GM19099 (cell line): ENCODE measurements around the gene FEV.

Experiments
- POLR2A ChIP-seq: IDR thresholded peaks from 3 replicates; pipeline ENCODE4 v1.6.1; 2011; ENCODE audit warnings: low read depth; ENCODE audit not compliant: insufficient read length; ENCODE audit errors: extremely low read depth

Gene FEV

DNA sequence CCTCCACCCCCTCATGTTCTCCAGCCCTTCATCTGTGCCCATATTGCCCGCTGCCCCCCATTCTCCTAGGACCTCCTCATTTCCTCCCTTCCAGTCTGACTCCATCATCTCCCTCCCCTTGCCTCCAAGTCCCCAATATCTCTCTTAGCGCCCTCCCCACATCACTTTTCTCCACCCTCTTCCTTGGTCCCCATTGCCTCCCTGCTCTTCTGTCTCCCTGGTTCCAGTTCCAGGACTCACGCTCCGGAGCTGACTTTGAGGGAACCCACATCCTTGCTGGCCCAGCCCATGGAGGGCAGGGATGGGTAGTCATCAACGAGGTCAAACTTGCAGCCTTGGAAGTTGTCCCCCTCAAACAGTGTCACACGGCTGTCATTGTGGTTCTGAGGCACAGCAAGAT lies 5.6 kb upstream of the FEV start:
- no peak for TF ChIP-seq POLR2A

DNA sequence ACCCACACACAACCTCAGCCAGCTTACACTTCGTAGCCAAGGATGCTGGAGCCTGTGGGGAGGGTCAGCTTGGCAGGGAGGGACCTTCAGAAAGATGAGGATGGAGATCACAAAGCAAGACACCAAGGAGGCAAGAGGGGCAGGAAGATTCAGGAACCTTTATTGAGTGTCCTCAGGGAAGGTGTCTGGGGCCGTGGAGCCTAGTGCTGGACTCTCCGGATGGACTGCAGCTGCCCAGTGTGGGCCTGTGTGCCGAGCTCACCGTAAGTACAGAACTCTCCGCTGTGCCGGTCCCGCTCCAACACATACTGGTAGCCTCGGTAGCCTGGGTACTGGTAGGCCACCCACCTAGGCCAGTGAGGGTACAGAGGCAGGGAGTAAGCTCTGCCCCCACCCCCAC lies 5.1 kb upstream of the FEV start:
- TF ChIP-seq POLR2A, result no peak

DNA sequence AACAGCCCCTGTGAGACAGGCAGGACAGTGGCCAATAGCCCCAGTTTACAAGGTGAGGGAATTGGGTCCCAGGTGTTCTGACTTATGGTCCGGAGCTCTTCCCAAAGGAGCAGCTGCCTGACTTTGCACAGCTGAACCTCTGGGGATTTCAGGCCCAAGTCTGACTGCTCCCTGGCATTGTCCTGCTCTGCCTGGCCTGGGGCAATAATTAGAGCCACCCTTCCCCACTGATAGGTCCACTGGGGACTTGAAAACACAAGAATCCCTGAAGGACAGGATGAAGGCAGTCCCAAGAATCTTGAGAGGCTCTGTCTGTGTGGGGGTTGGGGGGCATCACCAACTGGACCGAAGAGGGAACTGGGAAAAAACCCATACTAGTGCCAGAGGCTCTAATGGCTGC lies 3.7 kb upstream of the FEV start:
- TF ChIP-seq POLR2A, result no peak

DNA sequence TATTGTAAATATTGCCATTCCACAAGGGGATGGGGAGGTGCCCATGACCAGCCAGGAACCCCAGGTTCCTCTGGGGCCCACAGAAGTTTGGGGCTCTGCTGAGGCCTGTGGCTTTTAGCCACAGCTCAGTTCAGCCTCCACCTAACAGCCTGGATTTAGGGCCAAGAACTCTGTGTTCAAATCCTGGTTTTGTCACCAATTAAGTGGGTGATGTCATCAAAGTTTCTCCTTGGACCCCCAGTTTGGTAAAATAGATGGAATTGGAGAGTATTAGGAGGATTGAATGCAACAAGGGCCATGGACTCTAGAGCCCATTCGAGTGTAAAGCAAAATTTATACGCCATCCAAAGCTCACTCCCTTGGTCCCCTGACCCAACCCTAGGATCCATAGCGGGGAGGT lies 3.2 kb upstream of the FEV start:
- no peak for TF ChIP-seq POLR2A

GRCh38 chr2:218986148-218986761 lies 1.3 kb upstream of the FEV start:
- no peak for TF ChIP-seq POLR2A

GRCh38 chr2:218985325-218986091 lies 524 bp upstream of the FEV start:
- no peak for TF ChIP-seq POLR2A

DNA sequence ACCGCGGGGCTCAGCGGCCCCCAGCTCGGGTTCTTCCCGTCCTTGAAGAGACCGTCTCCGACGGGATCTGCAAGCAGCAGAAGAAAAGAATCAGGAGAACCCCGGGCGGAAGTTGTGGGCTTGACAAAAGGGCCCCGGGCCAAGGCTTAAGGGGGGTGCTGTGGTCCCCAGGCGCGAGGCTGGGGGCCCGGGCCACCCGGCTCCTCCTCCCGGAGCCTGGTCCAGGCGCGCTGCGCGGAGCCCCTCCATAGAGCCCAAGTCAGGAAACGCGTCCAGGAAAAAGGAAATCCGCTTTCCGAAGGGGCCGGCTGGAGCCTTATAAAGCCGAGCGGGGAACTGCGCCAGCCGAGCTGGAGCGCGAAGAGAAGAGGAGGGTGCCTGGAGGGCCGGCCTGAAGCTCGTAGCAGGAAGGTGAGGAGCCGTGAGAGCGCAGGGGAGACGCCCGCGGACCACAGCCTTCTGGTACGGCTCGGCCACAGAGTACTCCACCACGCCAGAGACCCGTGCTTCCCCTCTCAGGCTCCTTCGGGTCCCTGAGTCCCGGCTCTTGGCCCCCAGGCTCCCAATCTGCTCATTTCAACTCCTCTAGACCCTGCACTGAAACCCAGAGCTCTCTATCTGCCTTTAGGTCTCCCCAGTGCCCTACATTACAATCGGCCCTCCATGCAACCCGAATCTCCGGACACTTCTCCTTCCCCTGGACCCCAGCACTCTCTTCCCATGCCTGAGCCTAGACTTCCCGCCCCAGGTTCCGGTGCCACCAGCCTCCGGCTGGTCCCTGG lies 554 bp downstream of the FEV start:
- TF ChIP-seq POLR2A, result no peak

GRCh38 chr2:218983934-218984238 lies 1.1 kb downstream of the FEV start:
- TF ChIP-seq POLR2A, result no peak

GRCh38 chr2:218983263-218983933 lies 1.6 kb downstream of the FEV start:
- no peak for TF ChIP-seq POLR2A

DNA sequence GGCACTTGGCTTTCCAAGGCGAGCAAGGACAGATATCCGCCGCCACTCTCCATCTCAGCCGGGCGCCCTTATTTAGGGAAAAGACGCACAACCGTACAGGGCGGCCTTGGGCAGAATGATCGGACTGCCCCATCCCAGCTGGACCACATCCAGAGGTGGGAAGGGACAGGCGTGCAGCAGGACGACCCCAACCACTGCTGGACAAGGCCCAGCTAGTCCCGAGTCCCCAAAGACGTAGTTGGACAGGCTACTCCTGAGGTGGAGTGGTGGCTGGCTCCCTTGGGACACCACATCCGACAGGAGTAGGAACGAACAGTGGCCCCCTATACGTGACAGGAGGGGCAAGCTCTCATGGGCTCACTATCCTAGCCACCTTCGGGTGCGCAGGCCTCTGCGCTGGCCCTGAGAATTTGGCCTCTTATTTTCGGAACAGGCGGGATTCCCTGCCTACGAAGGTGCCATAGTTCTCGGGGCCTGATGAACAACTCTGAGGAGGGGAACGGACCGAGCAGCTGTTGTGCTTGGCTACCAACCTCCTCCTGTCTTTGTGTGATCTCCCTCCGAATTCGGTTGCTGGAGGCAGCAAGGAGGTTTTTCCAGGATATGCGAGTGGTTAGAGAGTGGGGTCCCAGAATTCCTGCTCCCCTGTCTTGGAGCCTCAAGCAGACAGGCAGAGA lies 2.3 kb downstream of the FEV start:
- no peak for TF ChIP-seq POLR2A

DNA sequence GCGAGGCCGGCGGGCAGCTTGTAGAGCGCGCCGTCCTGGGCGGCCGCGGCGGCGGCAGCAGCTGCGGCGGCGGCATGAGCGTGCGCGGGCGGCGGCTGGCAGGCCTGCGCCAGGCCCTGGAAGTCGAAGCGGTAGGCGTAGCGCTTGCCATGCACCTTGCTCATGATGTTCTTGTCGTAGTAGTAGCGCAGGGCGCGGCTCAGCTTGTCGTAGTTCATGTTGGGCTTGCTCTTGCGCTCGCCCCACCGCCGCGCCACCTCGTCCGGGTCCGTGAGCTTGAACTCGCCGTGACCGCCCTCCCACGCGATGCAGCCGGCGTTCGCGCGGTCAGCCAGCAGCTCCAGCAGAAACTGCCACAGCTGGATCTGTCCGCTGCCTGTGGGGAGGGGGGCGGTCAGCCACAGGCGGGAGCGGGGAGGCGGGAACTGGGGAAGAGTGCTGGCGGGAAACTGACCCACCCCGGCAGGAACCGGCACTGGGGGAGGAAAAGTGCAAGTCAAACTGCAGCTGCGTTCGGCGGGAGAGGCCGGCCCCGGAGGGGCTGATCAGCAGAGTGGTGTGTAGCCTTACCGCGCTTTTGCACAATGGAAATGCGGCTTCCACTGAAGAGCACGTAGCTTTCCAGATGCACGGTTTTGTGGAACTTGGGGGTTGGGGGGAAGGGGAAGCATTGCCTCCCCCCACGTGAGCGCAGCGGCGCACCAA lies 3.0 kb downstream of the FEV start:
- no peak for TF ChIP-seq POLR2A

- TF ChIP-seq POLR2A, result no peak
Measured at GRCh38 chr2:218981390-218981880, 3.5 kb downstream of the FEV start.

- no peak for TF ChIP-seq POLR2A
Measured at GRCh38 chr2:218980735-218981389, 4.1 kb downstream of the FEV start.

- TF ChIP-seq POLR2A, result no peak
Measured at GRCh38 chr2:218979846-218980734, 4.9 kb downstream of the FEV start.
